Testis (tissue), 2 donors: ENCODE results near the gene EGR4.

Source experiments
- CTCF ChIP-seq, 3 experiments: fragments of 450-650 bp in 2 of 3; fragments of 200-600 bp in 1 of 3; sonication (generic) in 1 of 3; IDR thresholded peaks; one replicate each; pipeline ENCODE4 v1.5.1; 2016 to 2019; ENCODE audit warnings: antibody characterized with exemption in 3 of 3, mild to moderate bottlenecking in 2 of 3, moderate library complexity in 1 of 3
- POLR2A ChIP-seq: fragments of 450-650 bp; IDR thresholded peaks from one replicate; pipeline ENCODE4 v1.6.1; 2017; ENCODE audit warnings: antibody characterized with exemption, mild to moderate bottlenecking, moderate library complexity

DNA sequence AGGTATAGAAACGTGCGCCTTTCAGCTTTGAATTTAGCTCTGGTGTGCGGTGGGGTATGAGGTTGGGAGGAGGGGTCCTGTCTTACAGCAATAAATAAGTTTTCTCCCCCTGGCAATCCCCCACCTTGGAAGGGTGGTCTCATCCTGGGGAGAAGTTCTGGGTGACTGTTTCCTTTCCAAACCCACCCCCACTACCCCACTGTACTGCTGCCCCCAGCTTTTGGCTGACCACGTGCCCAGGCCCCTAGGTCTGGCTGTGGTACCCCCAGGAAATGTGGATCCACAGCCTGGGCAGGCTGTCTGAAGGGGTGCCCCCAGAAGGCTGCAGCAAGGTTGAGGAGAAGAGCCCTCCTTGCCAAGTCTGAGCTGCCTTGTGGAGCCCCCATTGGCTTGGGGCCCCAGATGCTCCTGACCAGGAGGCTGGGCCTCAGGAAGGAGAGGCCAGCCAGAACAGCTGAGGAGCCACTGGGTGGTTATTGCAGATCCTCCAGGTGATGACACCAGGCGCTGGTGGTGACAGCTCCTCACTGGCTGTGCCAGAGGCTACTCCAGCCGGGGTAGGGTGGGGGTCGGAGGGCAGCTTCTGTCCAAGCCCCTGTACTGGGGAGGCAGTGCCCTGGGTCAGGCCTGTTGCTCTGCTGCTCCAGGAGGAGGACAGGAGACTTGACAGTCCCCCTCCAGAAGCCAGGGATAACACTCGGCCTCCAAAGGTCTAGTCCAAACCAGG lies 35.0 kb downstream of the EGR4 start:
- TF ChIP-seq CTCF (IDR thresholded peaks at IDR 0.05) (no peak), POLR2A (no peak)
